HG03159 (cell line): ENCODE results near the gene TSBP1.
"Not testable (repeated sequence)": the region's sequence is repeated elsewhere in the genome, so short reads cannot be mapped to it uniquely, and the experiment has no call there.

Experiments used
- ATAC-seq: cut with Tn5 transposase; IDR thresholded peaks from one replicate; pipeline ENCODE4 v1.9.1; 2021; ENCODE audit warnings: mild to moderate bottlenecking, moderate library complexity; ENCODE audit not compliant: unreplicated experiment

Gene TSBP1

GRCh38 chr6:32290886-32291450, 80.7 kb downstream of the TSBP1 start:
- no peak for ATAC-seq

- ATAC-seq: no peak
Measured at GRCh38 chr6:32288426-32288825, 83.3 kb downstream of the TSBP1 start.

GRCh38 chr6:32273801-32274577, 97.7 kb downstream of the TSBP1 start:
- not testable (repeated sequence) for ATAC-seq

- ATAC-seq: no peak
Measured at GRCh38 chr6:32271429-32271828, 100.3 kb downstream of the TSBP1 start.

GRCh38 chr6:32268459-32268858, 103.2 kb downstream of the TSBP1 start:
- ATAC-seq: not testable (repeated sequence)

GRCh38 chr6:32267035-32267434, 104.7 kb downstream of the TSBP1 start:
- ATAC-seq: no peak

- not testable (repeated sequence) for ATAC-seq
Measured at GRCh38 chr6:32257262-32257661, 114.4 kb downstream of the TSBP1 start.

GRCh38 chr6:32255199-32256153, 116.2 kb downstream of the TSBP1 start:
- ATAC-seq: no peak

- no peak for ATAC-seq
Measured at GRCh38 chr6:32254761-32255198, 116.9 kb downstream of the TSBP1 start.

GRCh38 chr6:32252331-32253009, 119.2 kb downstream of the TSBP1 start:
- ATAC-seq: no peak

GRCh38 chr6:32249262-32249661, 122.4 kb downstream of the TSBP1 start:
- no peak for ATAC-seq

GRCh38 chr6:32247401-32247800, 124.3 kb downstream of the TSBP1 start:
- no peak for ATAC-seq

- no peak for ATAC-seq
Measured at GRCh38 chr6:32244946-32245398, 126.7 kb downstream of the TSBP1 start.

- no peak for ATAC-seq
Measured at GRCh38 chr6:32244270-32244669, 127.4 kb downstream of the TSBP1 start.
